HCT116 (cell line): Measurements from ENCODE around the gene LYSET.

ENCODE experiments used
- CTCF ChIP-seq, 3 experiments: fragments of 200-600 bp in 1 of 3; sonication (generic) in 1 of 3; IDR thresholded peaks in 2 of 3; conservative IDR thresholded peaks in 1 of 3; 2 replicates each; pipeline ENCODE4 v1.5.1; 2012 to 2017; ENCODE audit warnings: low read depth in 2 of 3, low read length in 2 of 3, antibody characterized with exemption in 1 of 3, borderline replicate concordance in 1 of 3, control low read depth in 1 of 3, mild to moderate bottlenecking in 1 of 3, mixed read lengths in 1 of 3, mixed run types in 1 of 3, moderate library complexity in 1 of 3; ENCODE audit not compliant: insufficient read depth in 1 of 3
- MAX ChIP-seq: IDR thresholded peaks from 2 replicates; pipeline ENCODE4 v1.6.1; 2012
- POLR2A ChIP-seq: IDR thresholded peaks from 2 replicates; pipeline ENCODE4 v1.7.0; 2011; ENCODE audit warnings: borderline replicate concordance; ENCODE audit not compliant: insufficient read depth, insufficient read length; ENCODE audit errors: extremely low read depth

- TF ChIP-seq POLR2A: no peak
- TF ChIP-seq CTCF (IDR thresholded peaks at IDR 0.05 in 2 of 3, conservative IDR thresholded peaks at IDR 0.05 in 1 of 3; ENCODE audit: borderline replicate concordance in 1 of 3, insufficient read depth in 1 of 3, low read depth in 2 of 3, low read length in 2 of 3): no peak
- TF ChIP-seq MAX: no peak
These were observed 218 bp downstream of the LYSET start for GRCh38 chr14:93185349-93185720.
